ENCODE measurements around the gene PAPOLB.

GRCh38 chr7:4904346-4904745 is 42.5 kb upstream of the PAPOLB start:
- TF ChIP-seq POLR2A (IDR thresholded peaks at IDR 0.05; ENCODE audit: control extremely low read depth in 1 of 2, low read depth in 2 of 2, low read length in 2 of 2) (no peak), TAF1 (IDR thresholded peaks at IDR 0.05; ENCODE audit: low read depth, low read length) (no peak), EP300 (IDR thresholded peaks at IDR 0.05; ENCODE audit: borderline replicate concordance in 1 of 2, low read depth in 2 of 2, low read length in 2 of 2) (no peak), JUND (IDR thresholded peaks at IDR 0.05; ENCODE audit: low read length) (no peak), RAD21 (IDR thresholded peaks at IDR 0.05 in 1 of 2, conservative IDR thresholded peaks at IDR 0.05 in 1 of 2; ENCODE audit: low read depth in 2 of 2, low read length in 2 of 2) (no peak), GABPA (IDR thresholded peaks at IDR 0.05; ENCODE audit: borderline replicate concordance, insufficient read depth, low read length) (no peak), CEBPB (IDR thresholded peaks at IDR 0.05; ENCODE audit: low read depth, low read length) (no peak), ASH2L (IDR thresholded peaks at IDR 0.05; ENCODE audit: low read length) (no peak), EGR1 (IDR thresholded peaks at IDR 0.05; ENCODE audit: borderline replicate concordance, low read depth, low read length) (no peak), KDM1A (IDR thresholded peaks at IDR 0.05; ENCODE audit: borderline replicate concordance, low read length) (no peak), EZH2 (IDR thresholded peaks at IDR 0.05; ENCODE audit: low read depth, low read length, severe bottlenecking) (no peak), POLR2AphosphoS5 (IDR thresholded peaks at IDR 0.05; ENCODE audit: low read depth, low read length) (no peak)
- TF ChIP-seq, protein P1, sequence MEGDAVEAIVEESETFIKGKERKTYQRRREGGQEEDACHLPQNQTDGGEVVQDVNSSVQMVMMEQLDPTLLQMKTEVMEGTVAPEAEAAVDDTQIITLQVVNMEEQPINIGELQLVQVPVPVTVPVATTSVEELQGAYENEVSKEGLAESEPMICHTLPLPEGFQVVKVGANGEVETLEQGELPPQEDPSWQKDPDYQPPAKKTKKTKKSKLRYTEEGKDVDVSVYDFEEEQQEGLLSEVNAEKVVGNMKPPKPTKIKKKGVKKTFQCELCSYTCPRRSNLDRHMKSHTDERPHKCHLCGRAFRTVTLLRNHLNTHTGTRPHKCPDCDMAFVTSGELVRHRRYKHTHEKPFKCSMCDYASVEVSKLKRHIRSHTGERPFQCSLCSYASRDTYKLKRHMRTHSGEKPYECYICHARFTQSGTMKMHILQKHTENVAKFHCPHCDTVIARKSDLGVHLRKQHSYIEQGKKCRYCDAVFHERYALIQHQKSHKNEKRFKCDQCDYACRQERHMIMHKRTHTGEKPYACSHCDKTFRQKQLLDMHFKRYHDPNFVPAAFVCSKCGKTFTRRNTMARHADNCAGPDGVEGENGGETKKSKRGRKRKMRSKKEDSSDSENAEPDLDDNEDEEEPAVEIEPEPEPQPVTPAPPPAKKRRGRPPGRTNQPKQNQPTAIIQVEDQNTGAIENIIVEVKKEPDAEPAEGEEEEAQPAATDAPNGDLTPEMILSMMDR (IDR thresholded peaks at IDR 0.05; ENCODE audit: control extremely low read depth in 1 of 3, insufficient read depth in 1 of 3, low read depth in 1 of 3, low read length in 3 of 3) = no peak

Measured in H1 (cell line).